Stimulated activated memory B cell treated with anti-CD40 and anti-IgM and Interleukin-4, amounts not matched to agents 10 μg/mL and 1 μg/mL and 100 μg/mL, for 72 hours (primary cell): Measurements from ENCODE around the gene AQP7.
"Not testable (repeated sequence)": the region's sequence is repeated elsewhere in the genome, so short reads cannot be mapped to it uniquely, and the experiment has no call there.

Experiments
- ATAC-seq: fragments of 150-1000 bp; cut with Tn5 transposase; 2 replicates; pipeline ENCODE4 v1.10.0; 2021
- H3K27ac Mint-ChIP-seq: one replicate; pipeline ENCODE4 v1.8.0; 2022; ENCODE audit warnings: mild to moderate bottlenecking, mixed read lengths
- H3K27me3 Mint-ChIP-seq: one replicate; pipeline ENCODE4 v1.8.0; 2022; ENCODE audit warnings: mixed read lengths
- H3K36me3 Mint-ChIP-seq: one replicate; pipeline ENCODE4 v1.8.0; 2022; ENCODE audit warnings: mixed read lengths
- H3K4me1 Mint-ChIP-seq: one replicate; pipeline ENCODE4 v1.8.0; 2022; ENCODE audit warnings: mixed read lengths
- H3K4me3 Mint-ChIP-seq: one replicate; pipeline ENCODE4 v1.8.0; 2022; ENCODE audit warnings: mild to moderate bottlenecking, moderate library complexity, mixed read lengths
- H3K9me3 Mint-ChIP-seq: one replicate; pipeline ENCODE4 v1.8.0; 2022; ENCODE audit warnings: mixed read lengths

AQP7 gene

DNA sequence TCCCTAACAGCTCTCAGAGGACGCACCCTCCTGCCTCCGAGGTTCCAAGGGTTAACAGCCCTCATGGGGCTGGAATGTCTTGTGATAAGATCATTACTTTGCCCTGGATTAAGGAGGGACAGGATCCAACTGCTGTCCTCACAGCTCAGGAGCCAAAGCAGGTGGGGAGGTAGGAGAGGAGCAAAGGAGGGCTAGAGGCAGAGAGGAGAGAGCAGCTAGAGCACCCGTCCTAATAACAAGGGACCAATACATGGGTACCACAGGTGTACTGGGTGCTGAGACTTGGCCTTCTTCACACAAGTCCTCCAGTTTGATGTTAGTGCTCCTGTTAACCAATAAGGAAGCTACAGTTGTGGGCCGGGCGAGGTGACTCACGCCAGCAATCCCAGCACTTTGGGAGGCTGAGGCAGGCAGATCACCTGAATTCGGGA is 9.8 kb downstream of the AQP7 start:
- not testable (repeated sequence) for H3K4me3 Mint-ChIP-seq, H3K27ac Mint-ChIP-seq, H3K36me3 Mint-ChIP-seq, ATAC-seq, H3K4me1 Mint-ChIP-seq, H3K9me3 Mint-ChIP-seq
- H3K27me3 Mint-ChIP-seq = peaks cover 24% of the 10 kb centered on the region

DNA sequence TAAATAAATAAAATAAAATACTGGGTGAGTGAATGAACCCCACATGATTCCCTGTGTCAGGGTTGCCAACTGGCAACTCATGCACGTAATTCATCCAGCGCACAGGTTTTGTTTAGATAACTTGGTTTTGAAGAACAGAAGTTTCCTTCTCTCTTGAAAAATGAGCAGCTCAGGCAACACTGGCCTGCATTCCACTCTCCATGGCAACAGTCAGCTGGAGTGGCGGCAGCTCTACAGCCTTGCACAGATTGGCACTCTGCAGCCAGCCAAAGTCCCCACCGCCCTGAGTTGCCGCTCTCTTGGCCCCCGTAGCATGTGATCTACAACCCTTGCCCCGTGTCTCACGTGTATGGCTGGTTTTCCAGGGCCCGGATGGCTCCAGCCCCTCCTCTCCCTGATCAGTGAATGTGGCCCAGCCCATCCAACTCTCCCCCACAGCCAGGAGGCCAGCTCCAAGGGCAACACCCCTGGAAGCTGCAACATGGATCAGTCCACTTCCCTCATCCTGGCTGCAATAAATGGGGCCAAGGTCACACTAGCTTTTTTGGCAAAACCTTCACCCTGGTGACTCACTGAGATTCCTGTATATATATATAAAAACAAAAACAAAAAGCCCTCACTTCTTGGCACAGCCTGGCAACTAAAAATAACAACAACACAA is 11.1 kb downstream of the AQP7 start:
- H3K4me1 Mint-ChIP-seq, H3K4me3 Mint-ChIP-seq, H3K9me3 Mint-ChIP-seq, H3K36me3 Mint-ChIP-seq, H3K27ac Mint-ChIP-seq, ATAC-seq: not testable (repeated sequence)
- H3K27me3 Mint-ChIP-seq = peaks cover 25% of the 10 kb centered on the region

DNA sequence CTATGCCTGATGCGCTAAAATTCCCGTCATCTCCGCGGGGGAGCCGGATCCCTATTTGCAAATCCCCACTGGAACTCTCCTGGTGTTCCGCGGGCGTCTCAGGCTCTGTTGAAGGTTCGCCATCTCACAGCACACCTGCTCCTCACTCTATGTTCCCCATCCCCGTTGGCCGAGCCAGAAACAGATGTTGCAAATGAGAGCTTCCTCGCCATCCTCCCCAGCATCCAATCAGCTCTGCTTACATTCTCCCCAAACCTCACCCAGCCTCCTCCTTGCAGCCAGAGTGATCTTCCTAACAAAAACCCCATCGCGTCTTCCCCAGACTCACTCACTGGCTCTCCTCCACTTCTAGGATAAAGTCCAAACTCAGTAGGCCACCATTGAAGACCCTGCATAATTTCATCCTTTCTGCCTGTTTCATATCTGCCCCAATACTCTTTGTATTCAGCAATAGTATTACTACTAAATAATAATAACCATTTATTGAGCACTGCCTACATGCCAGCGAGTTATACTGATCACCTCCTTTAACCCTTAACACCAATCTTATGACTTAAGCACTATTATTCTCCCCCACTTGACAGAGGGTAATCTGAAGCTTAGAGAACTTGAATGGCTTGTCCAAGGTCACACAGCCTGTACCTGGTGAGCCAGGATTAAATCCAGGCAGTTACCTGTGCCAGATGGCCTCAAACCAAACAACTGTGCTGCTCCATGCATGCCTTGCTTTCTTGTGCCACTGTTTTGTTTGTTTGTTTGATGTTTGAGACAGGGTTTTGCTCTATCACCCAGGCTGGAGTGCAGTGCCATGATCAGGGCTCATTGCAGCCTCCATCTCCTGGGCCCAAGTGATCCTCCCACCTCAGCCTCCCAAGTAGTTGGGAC is 14.0 kb downstream of the AQP7 start:
- Mint-ChIP-seq H3K9me3 (no peaks in the 10 kb centered on the region), H3K36me3 (no peaks in the 10 kb centered on the region), H3K4me1 (no peaks in the 10 kb centered on the region), H3K27ac (no peak overlapping the region), H3K4me3 (no peak overlapping the region), H3K27me3 (peaks cover 25% of the 10 kb centered on the region)
- no peak for ATAC-seq

DNA sequence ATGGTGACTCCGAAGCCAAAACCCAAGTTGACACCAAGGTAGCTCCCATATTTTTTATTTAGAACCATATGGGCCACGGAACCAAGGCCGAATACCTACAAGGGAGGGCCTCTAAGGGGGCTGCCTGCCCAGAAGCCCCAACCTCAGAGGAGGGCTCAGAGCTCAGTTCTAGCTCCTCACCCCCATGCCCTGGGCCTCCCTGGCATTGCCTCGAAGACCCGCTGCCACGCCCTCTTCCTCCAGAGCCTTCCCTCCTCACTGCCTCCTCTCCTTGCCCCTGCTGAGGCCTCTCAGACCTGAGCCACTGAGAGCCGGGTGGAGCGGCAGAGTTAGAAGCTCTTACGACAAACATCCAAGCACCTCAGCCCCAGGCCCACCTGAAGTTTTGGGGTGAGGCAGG is 15.4 kb downstream of the AQP7 start:
- H3K27ac Mint-ChIP-seq, H3K36me3 Mint-ChIP-seq, H3K9me3 Mint-ChIP-seq, H3K4me1 Mint-ChIP-seq, ATAC-seq, H3K4me3 Mint-ChIP-seq: not testable (repeated sequence)
- peaks cover 25% of the 10 kb centered on the region for H3K27me3 Mint-ChIP-seq

DNA sequence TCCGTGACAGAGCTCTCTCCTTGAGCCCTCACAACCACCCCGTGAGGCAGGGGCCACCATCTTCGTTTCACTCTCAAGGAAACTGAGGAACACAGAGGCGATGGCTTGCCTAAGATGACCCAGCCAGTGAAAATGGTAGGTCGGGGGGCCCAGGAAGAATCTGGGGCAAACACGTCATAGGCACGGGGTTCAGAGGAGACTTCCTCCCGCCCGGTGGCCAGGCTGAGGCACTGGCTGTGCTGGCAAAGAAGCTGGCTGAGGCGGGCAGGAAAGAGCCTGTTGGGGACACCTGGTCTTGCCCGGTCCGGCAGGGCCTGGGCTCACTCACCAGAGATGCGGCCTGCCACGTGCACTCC is 15.7 kb downstream of the AQP7 start:
- not testable (repeated sequence) for H3K36me3 Mint-ChIP-seq, H3K27ac Mint-ChIP-seq, H3K4me3 Mint-ChIP-seq, ATAC-seq, H3K4me1 Mint-ChIP-seq, H3K9me3 Mint-ChIP-seq
- peaks cover 25% of the 10 kb centered on the region for H3K27me3 Mint-ChIP-seq

DNA sequence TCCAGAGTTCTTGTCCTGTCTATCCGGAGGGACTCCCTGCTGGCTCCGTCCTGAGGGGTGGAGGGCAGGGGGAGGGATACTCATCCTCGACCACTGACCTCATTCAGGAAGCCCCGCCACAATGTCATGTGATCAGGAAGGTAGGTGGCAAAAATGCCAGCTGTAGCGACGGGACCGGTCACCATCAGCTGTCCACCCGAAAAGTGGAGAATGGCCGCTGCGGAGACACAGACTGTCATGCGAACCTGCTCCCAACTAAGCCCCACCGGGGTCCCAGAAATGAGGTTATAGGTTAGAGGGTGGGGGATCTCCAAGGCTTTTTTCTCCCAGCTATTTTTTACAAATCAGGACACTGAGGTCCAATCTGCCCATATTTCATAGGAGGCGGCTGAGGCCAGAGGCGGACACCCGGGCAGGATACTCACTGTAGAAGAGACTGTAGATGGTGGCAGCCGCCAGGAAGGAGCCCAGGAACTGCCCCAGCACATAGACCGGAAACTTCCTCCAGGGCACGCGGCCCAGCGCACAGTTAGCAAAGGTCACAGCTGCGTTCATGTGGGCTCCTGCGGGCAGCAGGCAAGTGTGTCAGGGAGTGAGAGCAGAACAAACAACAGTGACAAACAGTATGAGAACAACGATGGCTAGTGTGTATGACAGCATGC is 16.3 kb downstream of the AQP7 start:
- H3K27ac Mint-ChIP-seq = not testable (repeated sequence)

DNA sequence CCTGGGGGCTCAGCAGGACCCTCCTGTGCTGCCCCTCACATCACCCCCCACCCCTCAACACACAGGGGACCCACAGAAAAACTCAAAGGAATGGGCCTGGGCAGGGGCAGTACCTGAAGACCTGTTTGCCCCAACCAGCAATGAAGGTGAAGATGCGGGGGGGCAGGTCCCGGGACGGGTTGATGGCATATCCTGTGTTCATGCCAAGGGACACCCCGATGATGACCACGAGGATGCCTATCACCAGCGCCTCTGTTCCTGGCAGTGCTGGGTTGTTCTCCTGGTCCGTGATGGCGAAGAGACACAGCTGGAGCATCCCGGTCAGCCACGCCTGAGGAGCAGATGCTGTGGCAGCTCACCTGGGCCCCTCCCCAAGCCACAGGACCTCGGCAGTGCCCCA is 16.8 kb downstream of the AQP7 start:
- H3K9me3 Mint-ChIP-seq, H3K4me3 Mint-ChIP-seq, H3K4me1 Mint-ChIP-seq, H3K36me3 Mint-ChIP-seq, ATAC-seq, H3K27ac Mint-ChIP-seq: not testable (repeated sequence)
- peaks cover 23% of the 10 kb centered on the region for H3K27me3 Mint-ChIP-seq

More for the DNA sequence above, 16.3 kb downstream of the AQP7 start:
- H3K9me3 Mint-ChIP-seq, H3K4me3 Mint-ChIP-seq, H3K36me3 Mint-ChIP-seq, ATAC-seq, H3K4me1 Mint-ChIP-seq: not testable (repeated sequence)
- peaks cover 25% of the 10 kb centered on the region for H3K27me3 Mint-ChIP-seq

DNA sequence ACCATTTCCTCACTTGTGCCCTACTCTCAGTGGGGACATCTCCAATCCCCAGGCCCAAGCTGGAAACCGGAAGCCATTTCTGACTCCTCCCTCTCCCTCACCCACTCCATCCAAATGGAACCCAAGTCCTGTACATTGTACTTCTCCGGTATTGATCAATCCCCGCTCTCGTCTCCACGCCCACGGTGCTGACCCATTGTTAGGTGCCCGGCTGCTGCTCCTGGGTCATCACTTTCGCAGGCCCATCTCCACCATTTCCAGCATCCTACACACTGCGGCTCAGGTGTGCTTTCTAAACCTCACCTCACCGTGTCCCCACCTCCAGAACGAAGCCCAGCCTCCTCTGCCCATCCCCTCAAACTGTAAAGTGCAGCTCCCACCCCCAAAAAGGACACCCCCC is 19.0 kb downstream of the AQP7 start:
- not testable (repeated sequence) for H3K27ac Mint-ChIP-seq, H3K4me3 Mint-ChIP-seq, H3K36me3 Mint-ChIP-seq, H3K4me1 Mint-ChIP-seq, ATAC-seq, H3K9me3 Mint-ChIP-seq
- H3K27me3 Mint-ChIP-seq = peaks cover 11% of the 10 kb centered on the region

DNA sequence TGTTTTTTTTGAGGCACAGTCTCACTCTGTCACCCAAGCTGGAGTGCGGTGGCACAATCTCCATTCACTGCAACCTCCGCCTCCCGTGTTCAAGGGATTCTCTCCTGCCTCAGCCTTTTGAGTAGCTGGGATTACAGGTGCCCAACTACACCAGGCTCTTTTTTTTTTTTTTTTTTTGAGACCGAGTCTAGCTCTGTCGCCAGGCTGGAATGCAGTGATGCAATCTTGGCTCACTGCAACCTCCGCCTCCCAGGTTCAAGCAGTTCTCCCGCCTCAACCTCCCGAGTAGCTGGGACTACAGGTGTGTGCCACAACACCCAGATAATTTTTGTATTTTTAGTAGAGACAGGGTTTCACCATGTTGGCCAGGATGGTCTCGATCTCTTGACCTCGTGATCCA is 20.0 kb downstream of the AQP7 start:
- ATAC-seq, H3K4me3 Mint-ChIP-seq: not testable (repeated sequence)

DNA sequence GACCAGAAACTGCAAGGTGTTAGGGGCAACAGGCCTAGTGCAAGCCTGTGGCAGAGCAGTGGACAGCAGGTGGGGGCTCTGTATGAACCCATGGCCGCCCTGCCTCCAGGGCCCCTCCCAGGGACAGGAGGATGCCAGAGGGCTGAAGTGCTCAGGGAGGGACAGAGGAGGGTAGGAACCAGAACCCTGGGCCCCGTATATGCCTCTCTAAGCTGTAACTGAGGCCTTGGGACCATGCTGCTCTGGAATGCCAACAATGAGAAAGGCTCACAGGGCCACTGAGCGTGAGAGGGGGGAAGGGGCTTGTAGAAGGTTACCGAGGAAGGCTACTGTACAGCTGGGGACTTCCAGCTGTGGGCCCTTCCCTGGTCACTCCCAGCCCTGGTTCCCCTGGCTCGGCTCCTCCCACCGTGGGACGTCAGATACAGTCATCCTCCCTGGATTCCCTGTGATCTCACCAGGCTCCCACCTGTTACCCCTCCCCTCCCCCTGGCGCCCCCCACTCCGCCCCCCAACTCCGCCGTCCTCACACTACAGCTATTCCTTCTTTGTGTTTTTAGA is 21.1 kb downstream of the AQP7 start:
- peak; percentile 20 for ATAC-seq
- H3K4me1 Mint-ChIP-seq = no peaks in the 10 kb centered on the region
- H3K27me3 Mint-ChIP-seq = no peaks in the 10 kb centered on the region
- no peaks in the 10 kb centered on the region for H3K9me3 Mint-ChIP-seq
- no peaks in the 10 kb centered on the region for H3K36me3 Mint-ChIP-seq
- H3K4me3 Mint-ChIP-seq = no peak overlapping the region
- no peak overlapping the region for H3K27ac Mint-ChIP-seq

More for the DNA sequence above, 20.0 kb downstream of the AQP7 start:
- H3K9me3 Mint-ChIP-seq, H3K27me3 Mint-ChIP-seq, H3K27ac Mint-ChIP-seq, H3K4me1 Mint-ChIP-seq, H3K36me3 Mint-ChIP-seq: not testable (repeated sequence)

DNA sequence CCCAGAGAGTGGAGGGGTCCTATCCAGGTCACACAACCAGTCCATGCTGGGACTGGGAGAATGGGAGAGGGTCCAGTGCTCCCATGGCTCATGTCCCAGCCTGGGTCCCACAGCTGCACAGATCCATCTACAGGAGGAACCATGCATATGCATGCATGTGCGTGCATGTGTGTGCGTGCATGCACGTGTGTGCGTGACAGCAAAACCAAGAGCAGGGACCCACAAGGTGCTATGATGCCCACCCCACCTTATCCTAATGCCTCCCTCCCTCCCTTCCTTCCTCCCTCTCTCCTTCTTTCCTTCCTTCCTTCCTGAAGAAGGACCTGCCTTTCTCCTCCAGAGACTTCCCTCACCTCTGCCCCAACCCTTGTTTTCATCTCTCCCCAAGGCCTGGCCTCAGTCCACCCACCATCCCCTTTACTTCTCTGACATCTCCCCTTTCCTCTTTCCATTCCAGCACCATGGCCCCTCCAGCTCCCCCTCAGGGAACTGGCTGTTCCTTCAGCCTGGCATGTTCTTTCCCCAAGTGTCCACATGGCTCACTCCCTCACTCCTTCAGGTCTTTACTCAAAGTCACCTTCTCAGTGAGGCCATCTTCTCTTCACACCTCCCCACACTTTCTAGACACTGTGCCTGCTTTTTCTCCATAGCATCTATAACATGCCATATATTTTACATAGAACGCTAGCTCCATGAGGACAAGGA is 21.8 kb downstream of the AQP7 start:
- H3K36me3 Mint-ChIP-seq = no peaks in the 10 kb centered on the region
- no peaks in the 10 kb centered on the region for H3K9me3 Mint-ChIP-seq
- no peak for ATAC-seq
- H3K4me1 Mint-ChIP-seq = no peaks in the 10 kb centered on the region
- H3K27me3 Mint-ChIP-seq = no peaks in the 10 kb centered on the region
- H3K27ac Mint-ChIP-seq = no peak overlapping the region
- H3K4me3 Mint-ChIP-seq = no peak overlapping the region

DNA sequence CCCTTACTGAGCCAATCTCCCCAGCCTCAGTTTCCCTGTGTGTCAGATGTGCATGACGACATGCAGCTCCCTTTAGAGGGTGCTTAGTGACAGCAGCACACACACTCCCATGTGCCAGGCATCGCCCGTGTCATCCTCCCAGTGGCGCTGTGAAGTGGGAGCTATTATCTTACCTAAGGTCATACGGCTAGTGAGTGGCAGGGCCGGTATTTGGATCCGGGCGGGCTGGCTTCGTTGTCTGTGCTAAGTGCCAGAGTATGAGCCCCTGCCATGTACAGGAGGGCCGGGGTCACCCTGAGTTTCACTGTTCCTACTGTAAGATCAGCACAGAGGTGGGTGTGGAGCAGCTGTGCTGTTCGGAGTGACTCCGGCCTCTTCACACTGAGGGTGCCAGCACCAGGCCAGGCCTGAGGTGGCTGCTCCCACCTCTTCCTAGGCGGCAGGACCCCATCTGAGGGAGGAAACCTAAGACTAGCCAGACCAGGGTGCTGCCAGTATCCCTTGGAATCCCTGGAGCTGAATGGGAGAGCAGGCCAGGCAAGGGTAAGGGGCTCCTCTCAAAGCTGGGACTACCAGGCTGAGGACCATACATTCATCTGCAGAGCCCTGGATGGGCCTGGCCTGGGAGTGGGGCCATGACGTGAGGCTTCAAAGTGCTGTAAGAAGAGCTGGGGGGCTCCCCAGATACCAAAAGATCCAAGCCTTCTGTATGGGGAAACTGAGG is 22.5 kb downstream of the AQP7 start:
- Mint-ChIP-seq H3K4me1 (no peaks in the 10 kb centered on the region), H3K9me3 (no peaks in the 10 kb centered on the region), H3K27me3 (no peaks in the 10 kb centered on the region), H3K27ac (no peak overlapping the region), H3K4me3 (no peak overlapping the region), H3K36me3 (no peaks in the 10 kb centered on the region)
- ATAC-seq = no peak

DNA sequence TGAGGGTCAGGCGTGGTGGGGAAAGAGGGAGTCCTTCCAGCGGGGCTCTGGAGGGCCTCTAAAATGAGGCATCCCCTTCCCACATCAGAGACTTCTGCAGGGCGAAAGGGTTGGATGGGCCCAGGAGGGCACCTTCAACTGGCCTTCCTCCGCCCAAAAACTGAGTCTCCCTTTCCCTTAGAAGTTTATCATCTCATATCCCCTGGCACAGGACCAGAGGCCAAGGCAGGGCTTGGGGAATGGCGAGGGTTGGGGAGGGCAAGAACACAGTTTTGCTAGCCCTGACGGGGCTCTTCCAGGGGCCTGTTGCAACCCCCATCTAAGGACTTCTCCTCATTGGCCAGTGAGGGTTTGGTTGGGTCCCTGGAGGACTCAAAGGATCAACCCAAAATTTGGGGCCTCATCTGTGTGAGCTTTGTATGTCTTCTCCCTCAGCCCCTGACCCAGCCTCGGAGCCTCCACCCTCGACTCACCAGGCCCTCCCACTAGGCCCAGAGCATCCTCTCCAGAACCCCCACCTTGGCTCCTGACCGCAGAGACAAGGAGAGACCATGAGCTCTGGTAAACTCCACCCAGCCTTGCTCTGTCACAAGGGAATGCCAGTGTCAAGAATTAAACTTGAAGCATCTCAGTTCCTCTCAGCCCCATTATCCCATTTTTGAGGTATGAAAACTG is 24.1 kb downstream of the AQP7 start:
- H3K4me1 Mint-ChIP-seq = no peaks in the 10 kb centered on the region
- H3K4me3 Mint-ChIP-seq = no peak overlapping the region
- no peaks in the 10 kb centered on the region for H3K27me3 Mint-ChIP-seq
- no peaks in the 10 kb centered on the region for H3K9me3 Mint-ChIP-seq
- H3K27ac Mint-ChIP-seq = no peak overlapping the region
- no peak for ATAC-seq
- no peaks in the 10 kb centered on the region for H3K36me3 Mint-ChIP-seq

DNA sequence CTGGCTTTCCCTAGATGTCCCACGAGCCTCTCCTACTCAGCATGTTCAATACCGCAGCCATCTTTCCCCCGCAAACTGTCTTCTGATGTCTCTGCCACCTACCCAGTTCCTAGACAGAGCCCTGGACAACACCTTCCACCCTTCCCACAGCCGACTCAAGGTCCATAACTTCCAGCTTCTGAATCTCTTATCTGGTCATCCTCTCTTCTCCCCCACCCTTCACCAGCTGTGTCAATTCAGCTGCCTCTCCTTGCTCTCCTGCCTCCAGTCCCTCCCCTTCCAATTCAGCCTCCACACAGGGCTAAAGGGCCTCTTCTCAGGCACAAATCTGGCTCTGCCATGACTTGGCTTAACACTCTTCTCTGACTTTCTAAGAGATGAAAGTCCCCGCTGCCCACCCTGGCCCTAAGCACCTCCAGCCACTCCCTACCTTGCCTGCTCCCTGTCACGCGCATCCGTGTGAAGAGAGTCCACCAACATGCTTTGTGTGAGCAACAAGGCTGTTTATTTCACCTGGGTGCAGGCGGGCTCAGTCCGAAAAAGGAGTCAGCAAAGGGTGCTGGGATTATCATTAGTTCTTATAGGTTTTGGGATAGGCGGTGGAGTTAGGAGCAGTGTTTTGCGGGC is 25.2 kb downstream of the AQP7 start:
- no peaks in the 10 kb centered on the region for H3K4me1 Mint-ChIP-seq
- no peak for ATAC-seq
- no peak overlapping the region for H3K4me3 Mint-ChIP-seq
- no peak overlapping the region for H3K27ac Mint-ChIP-seq
- no peaks in the 10 kb centered on the region for H3K27me3 Mint-ChIP-seq
- H3K9me3 Mint-ChIP-seq = no peaks in the 10 kb centered on the region
- peaks cover 5% of the 10 kb centered on the region for H3K36me3 Mint-ChIP-seq
